Measurements from ENCODE around the gene ADAMTSL1. TPM values are rescaled to one million over a fixed set of nuclear protein-coding genes. Genes with fewer than 3 reads are reported as not detected.

Gene ADAMTSL1
- total and polyA plus RNA-seq, 2 experiments from 2014 or later = 2.3 to 5.0 TPM

DNA sequence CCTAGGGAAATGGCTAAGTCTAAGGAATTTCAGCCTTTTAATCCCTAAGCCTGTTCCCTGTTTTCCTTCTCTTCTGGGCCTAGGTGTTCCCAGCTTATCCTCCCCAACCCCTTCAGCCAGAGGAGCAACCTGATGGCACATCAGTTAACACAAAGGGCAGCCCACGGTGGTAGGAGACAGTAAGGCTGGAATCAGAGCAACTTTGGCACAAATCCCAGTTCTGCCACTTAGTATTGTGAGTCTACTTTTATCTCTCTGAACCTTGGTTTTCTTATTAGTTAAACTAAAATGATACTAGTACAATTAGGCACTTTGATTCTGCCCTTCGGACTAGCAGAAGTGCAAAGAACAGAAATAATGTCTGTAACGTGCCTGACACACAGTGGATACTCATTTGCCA, 312.2 kb downstream of the ADAMTSL1 start:
- no peaks in the 10 kb centered on the region for H3F3A ChIP-seq (replicated peaks; ENCODE audit: low read depth)
- Mint-ChIP-seq H3K9me3 (no peaks in the 10 kb centered on the region), H3K27ac (no peak overlapping the region), H3K4me3 (no peak overlapping the region), H3K4me1 (no peaks in the 10 kb centered on the region; the same call in 2 of the 3 replicates), H3K27me3 (ENCODE audit: insufficient read depth, low read depth, poor library complexity) (peaks cover 3% of the 10 kb centered on the region), H3K36me3 (ENCODE audit: low read depth) (no peaks in the 10 kb centered on the region)
- no peak for DNase-seq (ENCODE audit: low spot score)
- no peaks in the 10 kb centered on the region for H3K27me3 ChIP-seq (ENCODE audit: insufficient read depth)
- H3K9me2 ChIP-seq (ENCODE audit: insufficient read depth) = no peaks in the 10 kb centered on the region
- H3K79me2 ChIP-seq (replicated peaks; ENCODE audit: insufficient read depth) = no peaks in the 10 kb centered on the region
- no peak overlapping the region for H2AFZ ChIP-seq
- H4K20me1 ChIP-seq (replicated peaks; ENCODE audit: insufficient read depth) = no peaks in the 10 kb centered on the region
- TF ChIP-seq ZNF331 (CRISPR knock-in tag; IDR thresholded peaks at IDR 0.05; ENCODE audit: low read depth) (no peak), EZH2 (IDR thresholded peaks at IDR 0.05; ENCODE audit: low read depth, unreplicated experiment) (no peak), POLR2AphosphoS5 (IDR thresholded peaks at IDR 0.05; ENCODE audit: low read depth) (no peak), CREB1 (CRISPR knock-in tag; IDR thresholded peaks at IDR 0.05; ENCODE audit: low read depth) (no peak), NANOG (IDR thresholded peaks at IDR 0.05; ENCODE audit: borderline replicate concordance) (no peak)
- TF ChIP-seq, protein P1, sequence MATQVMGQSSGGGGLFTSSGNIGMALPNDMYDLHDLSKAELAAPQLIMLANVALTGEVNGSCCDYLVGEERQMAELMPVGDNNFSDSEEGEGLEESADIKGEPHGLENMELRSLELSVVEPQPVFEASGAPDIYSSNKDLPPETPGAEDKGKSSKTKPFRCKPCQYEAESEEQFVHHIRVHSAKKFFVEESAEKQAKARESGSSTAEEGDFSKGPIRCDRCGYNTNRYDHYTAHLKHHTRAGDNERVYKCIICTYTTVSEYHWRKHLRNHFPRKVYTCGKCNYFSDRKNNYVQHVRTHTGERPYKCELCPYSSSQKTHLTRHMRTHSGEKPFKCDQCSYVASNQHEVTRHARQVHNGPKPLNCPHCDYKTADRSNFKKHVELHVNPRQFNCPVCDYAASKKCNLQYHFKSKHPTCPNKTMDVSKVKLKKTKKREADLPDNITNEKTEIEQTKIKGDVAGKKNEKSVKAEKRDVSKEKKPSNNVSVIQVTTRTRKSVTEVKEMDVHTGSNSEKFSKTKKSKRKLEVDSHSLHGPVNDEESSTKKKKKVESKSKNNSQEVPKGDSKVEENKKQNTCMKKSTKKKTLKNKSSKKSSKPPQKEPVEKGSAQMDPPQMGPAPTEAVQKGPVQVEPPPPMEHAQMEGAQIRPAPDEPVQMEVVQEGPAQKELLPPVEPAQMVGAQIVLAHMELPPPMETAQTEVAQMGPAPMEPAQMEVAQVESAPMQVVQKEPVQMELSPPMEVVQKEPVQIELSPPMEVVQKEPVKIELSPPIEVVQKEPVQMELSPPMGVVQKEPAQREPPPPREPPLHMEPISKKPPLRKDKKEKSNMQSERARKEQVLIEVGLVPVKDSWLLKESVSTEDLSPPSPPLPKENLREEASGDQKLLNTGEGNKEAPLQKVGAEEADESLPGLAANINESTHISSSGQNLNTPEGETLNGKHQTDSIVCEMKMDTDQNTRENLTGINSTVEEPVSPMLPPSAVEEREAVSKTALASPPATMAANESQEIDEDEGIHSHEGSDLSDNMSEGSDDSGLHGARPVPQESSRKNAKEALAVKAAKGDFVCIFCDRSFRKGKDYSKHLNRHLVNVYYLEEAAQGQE (IDR thresholded peaks at IDR 0.05; ENCODE audit: unreplicated experiment) = no peak
- TF ChIP-seq, protein P2, sequence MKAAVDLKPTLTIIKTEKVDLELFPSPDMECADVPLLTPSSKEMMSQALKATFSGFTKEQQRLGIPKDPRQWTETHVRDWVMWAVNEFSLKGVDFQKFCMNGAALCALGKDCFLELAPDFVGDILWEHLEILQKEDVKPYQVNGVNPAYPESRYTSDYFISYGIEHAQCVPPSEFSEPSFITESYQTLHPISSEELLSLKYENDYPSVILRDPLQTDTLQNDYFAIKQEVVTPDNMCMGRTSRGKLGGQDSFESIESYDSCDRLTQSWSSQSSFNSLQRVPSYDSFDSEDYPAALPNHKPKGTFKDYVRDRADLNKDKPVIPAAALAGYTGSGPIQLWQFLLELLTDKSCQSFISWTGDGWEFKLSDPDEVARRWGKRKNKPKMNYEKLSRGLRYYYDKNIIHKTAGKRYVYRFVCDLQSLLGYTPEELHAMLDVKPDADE (IDR thresholded peaks at IDR 0.05) = no peak
- TF ChIP-seq, protein P3, sequence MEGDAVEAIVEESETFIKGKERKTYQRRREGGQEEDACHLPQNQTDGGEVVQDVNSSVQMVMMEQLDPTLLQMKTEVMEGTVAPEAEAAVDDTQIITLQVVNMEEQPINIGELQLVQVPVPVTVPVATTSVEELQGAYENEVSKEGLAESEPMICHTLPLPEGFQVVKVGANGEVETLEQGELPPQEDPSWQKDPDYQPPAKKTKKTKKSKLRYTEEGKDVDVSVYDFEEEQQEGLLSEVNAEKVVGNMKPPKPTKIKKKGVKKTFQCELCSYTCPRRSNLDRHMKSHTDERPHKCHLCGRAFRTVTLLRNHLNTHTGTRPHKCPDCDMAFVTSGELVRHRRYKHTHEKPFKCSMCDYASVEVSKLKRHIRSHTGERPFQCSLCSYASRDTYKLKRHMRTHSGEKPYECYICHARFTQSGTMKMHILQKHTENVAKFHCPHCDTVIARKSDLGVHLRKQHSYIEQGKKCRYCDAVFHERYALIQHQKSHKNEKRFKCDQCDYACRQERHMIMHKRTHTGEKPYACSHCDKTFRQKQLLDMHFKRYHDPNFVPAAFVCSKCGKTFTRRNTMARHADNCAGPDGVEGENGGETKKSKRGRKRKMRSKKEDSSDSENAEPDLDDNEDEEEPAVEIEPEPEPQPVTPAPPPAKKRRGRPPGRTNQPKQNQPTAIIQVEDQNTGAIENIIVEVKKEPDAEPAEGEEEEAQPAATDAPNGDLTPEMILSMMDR (conservative IDR thresholded peaks at IDR 0.05; ENCODE audit: low read depth in 2 of 2) = no peak
- TF ChIP-seq, protein P4, sequence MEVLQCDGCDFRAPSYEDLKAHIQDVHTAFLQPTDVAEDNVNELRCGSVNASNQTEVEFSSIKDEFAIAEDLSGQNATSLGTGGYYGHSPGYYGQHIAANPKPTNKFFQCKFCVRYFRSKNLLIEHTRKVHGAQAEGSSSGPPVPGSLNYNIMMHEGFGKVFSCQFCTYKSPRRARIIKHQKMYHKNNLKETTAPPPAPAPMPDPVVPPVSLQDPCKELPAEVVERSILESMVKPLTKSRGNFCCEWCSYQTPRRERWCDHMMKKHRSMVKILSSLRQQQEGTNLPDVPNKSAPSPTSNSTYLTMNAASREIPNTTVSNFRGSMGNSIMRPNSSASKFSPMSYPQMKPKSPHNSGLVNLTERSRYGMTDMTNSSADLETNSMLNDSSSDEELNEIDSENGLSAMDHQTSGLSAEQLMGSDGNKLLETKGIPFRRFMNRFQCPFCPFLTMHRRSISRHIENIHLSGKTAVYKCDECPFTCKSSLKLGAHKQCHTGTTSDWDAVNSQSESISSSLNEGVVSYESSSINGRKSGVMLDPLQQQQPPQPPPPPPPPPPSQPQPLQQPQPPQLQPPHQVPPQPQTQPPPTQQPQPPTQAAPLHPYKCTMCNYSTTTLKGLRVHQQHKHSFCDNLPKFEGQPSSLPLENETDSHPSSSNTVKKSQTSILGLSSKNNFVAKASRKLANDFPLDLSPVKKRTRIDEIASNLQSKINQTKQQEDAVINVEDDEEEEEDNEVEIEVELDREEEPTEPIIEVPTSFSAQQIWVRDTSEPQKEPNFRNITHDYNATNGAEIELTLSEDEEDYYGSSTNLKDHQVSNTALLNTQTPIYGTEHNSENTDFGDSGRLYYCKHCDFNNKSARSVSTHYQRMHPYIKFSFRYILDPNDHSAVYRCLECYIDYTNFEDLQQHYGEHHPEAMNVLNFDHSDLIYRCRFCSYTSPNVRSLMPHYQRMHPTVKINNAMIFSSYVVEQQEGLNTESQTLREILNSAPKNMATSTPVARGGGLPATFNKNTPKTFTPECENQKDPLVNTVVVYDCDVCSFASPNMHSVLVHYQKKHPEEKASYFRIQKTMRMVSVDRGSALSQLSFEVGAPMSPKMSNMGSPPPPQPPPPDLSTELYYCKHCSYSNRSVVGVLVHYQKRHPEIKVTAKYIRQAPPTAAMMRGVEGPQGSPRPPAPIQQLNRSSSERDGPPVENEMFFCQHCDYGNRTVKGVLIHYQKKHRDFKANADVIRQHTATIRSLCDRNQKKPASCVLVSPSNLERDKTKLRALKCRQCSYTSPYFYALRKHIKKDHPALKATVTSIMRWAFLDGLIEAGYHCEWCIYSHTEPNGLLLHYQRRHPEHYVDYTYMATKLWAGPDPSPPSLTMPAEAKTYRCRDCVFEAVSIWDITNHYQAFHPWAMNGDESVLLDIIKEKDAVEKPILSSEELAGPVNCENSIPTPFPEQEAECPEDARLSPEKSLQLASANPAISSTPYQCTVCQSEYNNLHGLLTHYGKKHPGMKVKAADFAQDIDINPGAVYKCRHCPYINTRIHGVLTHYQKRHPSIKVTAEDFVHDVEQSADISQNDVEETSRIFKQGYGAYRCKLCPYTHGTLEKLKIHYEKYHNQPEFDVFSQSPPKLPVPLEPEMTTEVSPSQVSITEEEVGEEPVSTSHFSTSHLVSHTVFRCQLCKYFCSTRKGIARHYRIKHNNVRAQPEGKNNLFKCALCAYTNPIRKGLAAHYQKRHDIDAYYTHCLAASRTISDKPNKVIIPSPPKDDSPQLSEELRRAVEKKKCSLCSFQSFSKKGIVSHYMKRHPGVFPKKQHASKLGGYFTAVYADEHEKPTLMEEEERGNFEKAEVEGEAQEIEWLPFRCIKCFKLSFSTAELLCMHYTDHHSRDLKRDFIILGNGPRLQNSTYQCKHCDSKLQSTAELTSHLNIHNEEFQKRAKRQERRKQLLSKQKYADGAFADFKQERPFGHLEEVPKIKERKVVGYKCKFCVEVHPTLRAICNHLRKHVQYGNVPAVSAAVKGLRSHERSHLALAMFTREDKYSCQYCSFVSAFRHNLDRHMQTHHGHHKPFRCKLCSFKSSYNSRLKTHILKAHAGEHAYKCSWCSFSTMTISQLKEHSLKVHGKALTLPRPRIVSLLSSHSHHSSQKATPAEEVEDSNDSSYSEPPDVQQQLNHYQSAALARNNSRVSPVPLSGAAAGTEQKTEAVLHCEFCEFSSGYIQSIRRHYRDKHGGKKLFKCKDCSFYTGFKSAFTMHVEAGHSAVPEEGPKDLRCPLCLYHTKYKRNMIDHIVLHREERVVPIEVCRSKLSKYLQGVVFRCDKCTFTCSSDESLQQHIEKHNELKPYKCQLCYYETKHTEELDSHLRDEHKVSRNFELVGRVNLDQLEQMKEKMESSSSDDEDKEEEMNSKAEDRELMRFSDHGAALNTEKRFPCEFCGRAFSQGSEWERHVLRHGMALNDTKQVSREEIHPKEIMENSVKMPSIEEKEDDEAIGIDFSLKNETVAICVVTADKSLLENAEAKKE (CRISPR knock-in tag; IDR thresholded peaks at IDR 0.05) = no peak
- no peaks in the 10 kb centered on the region for H3K4me1 ChIP-seq (ENCODE audit: insufficient read depth)
- H3K4me2 ChIP-seq = no peak overlapping the region
- H3K4me3 ChIP-seq = no peak overlapping the region
- no peak for ATAC-seq
- H3K36me3 ChIP-seq (ENCODE audit: insufficient read depth) = no peaks in the 10 kb centered on the region
- no peak overlapping the region for H3K27ac ChIP-seq (ENCODE audit: low read depth)
